ENCODE data around the gene TM4SF4. TPM values are rescaled to one million over a fixed set of nuclear protein-coding genes. Genes with fewer than 3 reads are reported as not detected.

Gene TM4SF4
- total and polyA plus RNA-seq, 2 experiments from 2014 or later, result not detected

- no peaks in the 10 kb centered on the region for H3K79me2 ChIP-seq (replicated peaks; ENCODE audit: insufficient read depth)
- H3K36me3 ChIP-seq (ENCODE audit: insufficient read depth), result no peaks in the 10 kb centered on the region
- H3K4me1 ChIP-seq (ENCODE audit: insufficient read depth), result no peaks in the 10 kb centered on the region
- ATAC-seq (peak; percentile 37), DNase-seq (ENCODE audit: low spot score) (peak; percentile 10)
- 0 out of 2 replicates have a peak, but pooled peaks cover 6% of the 10 kb centered on the region for H3K9me2 ChIP-seq (ENCODE audit: insufficient read depth)
- H4K20me1 ChIP-seq (replicated peaks; ENCODE audit: insufficient read depth), result no peaks in the 10 kb centered on the region
- Mint-ChIP-seq H3K27me3 (ENCODE audit: insufficient read depth, low read depth, poor library complexity) (peaks cover 7% of the 10 kb centered on the region), H3K27ac (no peak overlapping the region), H3K9me3 (no peaks in the 10 kb centered on the region), H3K4me1 (peaks cover 8% of the 10 kb centered on the region), H3K36me3 (ENCODE audit: low read depth) (no peaks in the 10 kb centered on the region), H3K4me3 (no peak overlapping the region)
- no peak overlapping the region for H3K4me3 ChIP-seq
- H3K27me3 ChIP-seq (ENCODE audit: insufficient read depth), result no peaks in the 10 kb centered on the region
- H3F3A ChIP-seq (replicated peaks; ENCODE audit: low read depth), result no peaks in the 10 kb centered on the region
- H3K27ac ChIP-seq (ENCODE audit: low read depth), result no peak overlapping the region
- peak overlapping the region; percentile 97 for H2AFZ ChIP-seq
- no peak for TF ChIP-seq EZH2phosphoT487 (IDR thresholded peaks at IDR 0.05; ENCODE audit: unreplicated experiment)
- TF ChIP-seq JUNB (IDR thresholded peaks at IDR 0.05; ENCODE audit: unreplicated experiment), result no peak
- no peak for TF ChIP-seq CREB1 (CRISPR knock-in tag; IDR thresholded peaks at IDR 0.05; ENCODE audit: low read depth)
- TF ChIP-seq REST (IDR thresholded peaks at IDR 0.05; ENCODE audit: unreplicated experiment), result no peak
- TF ChIP-seq STAT1 (IDR thresholded peaks at IDR 0.05; ENCODE audit: unreplicated experiment), result no peak
- no peak for TF ChIP-seq ZNF114 (CRISPR knock-in tag; IDR thresholded peaks at IDR 0.05)
- no peak for TF ChIP-seq EZH2 (IDR thresholded peaks at IDR 0.05; ENCODE audit: low read depth, unreplicated experiment)
- TF ChIP-seq ZNF331 (CRISPR knock-in tag; IDR thresholded peaks at IDR 0.05; ENCODE audit: low read depth), result no peak
- no peak for TF ChIP-seq ETS1 (IDR thresholded peaks at IDR 0.05)
- no peak for TF ChIP-seq NANOG (IDR thresholded peaks at IDR 0.05; ENCODE audit: borderline replicate concordance)
- TF ChIP-seq ZNF462 (CRISPR knock-in tag; IDR thresholded peaks at IDR 0.05), result no peak
- no peak for TF ChIP-seq CTCF (conservative IDR thresholded peaks at IDR 0.05; ENCODE audit: low read depth in 2 of 2)
- TF ChIP-seq POLR2AphosphoS5 (IDR thresholded peaks at IDR 0.05; ENCODE audit: low read depth), result no peak
- no peak overlapping the region for H3K4me2 ChIP-seq
Measured at GRCh38 chr3:149493315-149494021, 19.0 kb downstream of the TM4SF4 start.

All from GM23338 (cell line).